Endothelial cell (in vitro differentiated cells): ENCODE data around the gene MACO1. TPM values are rescaled to one million over a fixed set of nuclear protein-coding genes. Genes with fewer than 3 reads are reported as not detected.
A peak's percentile ranks its signal among the peaks of the same experiment; 100 is the strongest.
"Not testable (repeated sequence)": the region's sequence is repeated elsewhere in the genome, so short reads cannot be mapped to it uniquely, and the experiment has no call there.

Experiments used
- DNase-seq: peaks from one replicate; pipeline ENCODE4 v3.0.0; 2021; ENCODE audit warnings: low spot score
- H3K27ac Mint-ChIP-seq: one replicate; pipeline ENCODE4 v1.8.0; 2021; ENCODE audit warnings: mixed read lengths, inconsistent platforms; ENCODE audit not compliant: unreplicated experiment
- H3K27me3 Mint-ChIP-seq: one replicate; pipeline ENCODE4 v1.8.0; 2021; ENCODE audit warnings: mild to moderate bottlenecking, moderate library complexity, mixed read lengths, inconsistent platforms; ENCODE audit not compliant: unreplicated experiment
- H3K36me3 Mint-ChIP-seq: one replicate; pipeline ENCODE4 v1.8.0; 2021; ENCODE audit warnings: mild to moderate bottlenecking, low read depth, mixed read lengths, inconsistent platforms; ENCODE audit not compliant: unreplicated experiment
- H3K4me1 Mint-ChIP-seq: one replicate; pipeline ENCODE4 v1.8.0; 2021; ENCODE audit warnings: mild to moderate bottlenecking, mixed read lengths, inconsistent platforms; ENCODE audit not compliant: unreplicated experiment
- H3K4me3 Mint-ChIP-seq: one replicate; pipeline ENCODE4 v1.8.0; 2021; ENCODE audit warnings: mild to moderate bottlenecking, mixed read lengths, inconsistent platforms; ENCODE audit not compliant: unreplicated experiment
- H3K9me3 Mint-ChIP-seq: one replicate; pipeline ENCODE4 v1.8.0; 2021; ENCODE audit warnings: mixed read lengths, inconsistent platforms; ENCODE audit not compliant: unreplicated experiment
- total RNA-seq: library from RNA; stranded (reverse); fragmentation: NEBNext Ultra II Directional; extraction: Animal tissue kit (Norgen Biotek cat#: 25700); gene quantifications from one replicate; pipeline ENCODE4 v1.2.1, GENCODE V29; 2021; ENCODE audit not compliant: unreplicated experiment

MACO1 gene
- total RNA-seq, 1 donor from 2014 or later: 35.9 TPM

- not testable (repeated sequence) for DNase-seq, H3K9me3 Mint-ChIP-seq, H3K27me3 Mint-ChIP-seq, H3K4me1 Mint-ChIP-seq, H3K27ac Mint-ChIP-seq, H3K36me3 Mint-ChIP-seq, H3K4me3 Mint-ChIP-seq
Measured at GRCh38 chr1:25402947-25403803, 27.5 kb upstream of the MACO1 start.

GRCh38 chr1:25405731-25406305, 24.9 kb upstream of the MACO1 start:
- not testable (repeated sequence) for H3K4me3 Mint-ChIP-seq, H3K4me1 Mint-ChIP-seq, H3K27ac Mint-ChIP-seq, DNase-seq, H3K36me3 Mint-ChIP-seq, H3K9me3 Mint-ChIP-seq, H3K27me3 Mint-ChIP-seq

GRCh38 chr1:25409641-25410427, 20.9 kb upstream of the MACO1 start:
- not testable (repeated sequence) for DNase-seq, H3K27ac Mint-ChIP-seq, H3K36me3 Mint-ChIP-seq, H3K9me3 Mint-ChIP-seq, H3K4me1 Mint-ChIP-seq, H3K4me3 Mint-ChIP-seq, H3K27me3 Mint-ChIP-seq

- H3K27ac Mint-ChIP-seq, H3K9me3 Mint-ChIP-seq, H3K4me1 Mint-ChIP-seq, H3K4me3 Mint-ChIP-seq, DNase-seq, H3K27me3 Mint-ChIP-seq, H3K36me3 Mint-ChIP-seq: not testable (repeated sequence)
Measured at GRCh38 chr1:25412872-25413623, 17.6 kb upstream of the MACO1 start.

- H3K4me1 Mint-ChIP-seq, DNase-seq, H3K9me3 Mint-ChIP-seq, H3K36me3 Mint-ChIP-seq, H3K4me3 Mint-ChIP-seq, H3K27me3 Mint-ChIP-seq, H3K27ac Mint-ChIP-seq: not testable (repeated sequence)
Measured at GRCh38 chr1:25414157-25414556, 16.5 kb upstream of the MACO1 start.

GRCh38 chr1:25414578-25414977, 16.1 kb upstream of the MACO1 start:
- not testable (repeated sequence) for DNase-seq, H3K27me3 Mint-ChIP-seq, H3K36me3 Mint-ChIP-seq, H3K27ac Mint-ChIP-seq, H3K9me3 Mint-ChIP-seq, H3K4me1 Mint-ChIP-seq, H3K4me3 Mint-ChIP-seq

GRCh38 chr1:25417280-25417679, 13.4 kb upstream of the MACO1 start:
- H3K9me3 Mint-ChIP-seq, DNase-seq, H3K27me3 Mint-ChIP-seq, H3K4me1 Mint-ChIP-seq, H3K36me3 Mint-ChIP-seq, H3K27ac Mint-ChIP-seq, H3K4me3 Mint-ChIP-seq: not testable (repeated sequence)

- not testable (repeated sequence) for H3K36me3 Mint-ChIP-seq
- H3K4me1 Mint-ChIP-seq: peaks cover 16% of the 10 kb centered on the region
Measured at GRCh38 chr1:25419339-25419738, 11.4 kb upstream of the MACO1 start.

GRCh38 chr1:25420715-25421114, 10.0 kb upstream of the MACO1 start, which contains the start of gene RHCE:
Gene RHCE (minus strand): TSS chr1:25420825. CDS start chr1:25420786, 39 bp downstream.
- H3K27me3 Mint-ChIP-seq, H3K4me3 Mint-ChIP-seq, H3K36me3 Mint-ChIP-seq, DNase-seq, H3K9me3 Mint-ChIP-seq: not testable (repeated sequence)
- Mint-ChIP-seq H3K4me1 (peaks cover 16% of the 10 kb centered on the region), H3K27ac (peak within 1 kb of the TSS; percentile 48)

More at GRCh38 chr1:25419339-25419738, 11.4 kb upstream of the MACO1 start:
- H3K9me3 Mint-ChIP-seq, H3K27ac Mint-ChIP-seq, DNase-seq, H3K4me3 Mint-ChIP-seq, H3K27me3 Mint-ChIP-seq: not testable (repeated sequence)

GRCh38 chr1:25423206-25423605, 7.5 kb upstream of the MACO1 start:
- not testable (repeated sequence) for H3K9me3 Mint-ChIP-seq, H3K27me3 Mint-ChIP-seq, H3K27ac Mint-ChIP-seq, H3K4me3 Mint-ChIP-seq, H3K36me3 Mint-ChIP-seq, DNase-seq
- peaks cover 16% of the 10 kb centered on the region for H3K4me1 Mint-ChIP-seq
